Caco-2 (cell line): Measurements from ENCODE around the gene VSX2. TPM values are rescaled to one million over a fixed set of nuclear protein-coding genes. Genes with fewer than 3 reads are reported as not detected.

Experiments
- BruUV-seq: library from RNA; stranded (reverse); fragments of 400-500 nt; replicated peaks from 2 replicates; lab custom pipeline; 2021; lab: Mats Ljungman, UMichigan
- CTCF ChIA-PET: fragments of 300-600 bp; sonication (Branson Sonifier 250); formaldehyde crosslinking; loops from one replicate; lab custom pipeline; 2022; ENCODE audit warnings: antibody characterized with exemption; lab: Charles Lee
- POLR2A ChIA-PET: fragments of 300-600 bp; sonication (Branson Sonifier 250); formaldehyde crosslinking; loops from one replicate; lab custom pipeline; 2022; ENCODE audit warnings: antibody characterized with exemption; lab: Charles Lee
- DNase-seq, 2 experiments: peaks; one replicate each; pipeline versions ENCODE4 v3.0.0 to v3.0.0-alpha.2; 2020 to 2022
- H3K27me3 ChIP-seq: replicated peaks from 2 replicates; pipeline ENCODE4 v1.6.0; 2011; ENCODE audit warnings: low read length; ENCODE audit not compliant: control insufficient read depth, insufficient read depth
- H3K36me3 ChIP-seq: 2 replicates; pipeline ENCODE4 v1.5.1; 2011; ENCODE audit warnings: low read length; ENCODE audit not compliant: control insufficient read depth, insufficient read depth
- H3K4me1 ChIP-seq: fragments of 250-450 bp; sonication (Bioruptor Pico); 2 replicates; pipeline ENCODE4 v1.5.1; 2020; ENCODE audit warnings: mild to moderate bottlenecking
- H3K4me3 ChIP-seq: 2 replicates; pipeline ENCODE4 v1.5.1; 2011; ENCODE audit warnings: low read depth, mild to moderate bottlenecking, control low read depth, low read length
- H3K9me3 ChIP-seq: fragments of 250-450 bp; sonication (Bioruptor Pico); 2 replicates; pipeline ENCODE4 v1.5.1; 2020; ENCODE audit warnings: mild to moderate bottlenecking, moderate library complexity
- H3K27ac Mint-ChIP-seq: one replicate; pipeline ENCODE4 v1.8.0; 2022; ENCODE audit warnings: mixed read lengths; ENCODE audit not compliant: unreplicated experiment
- H3K27me3 Mint-ChIP-seq: one replicate; pipeline ENCODE4 v1.8.0; 2022; ENCODE audit warnings: mixed read lengths; ENCODE audit not compliant: insufficient read depth, unreplicated experiment
- H3K36me3 Mint-ChIP-seq: one replicate; pipeline ENCODE4 v1.8.0; 2022; ENCODE audit warnings: mild to moderate bottlenecking, mixed read lengths; ENCODE audit not compliant: insufficient read depth, unreplicated experiment
- H3K4me1 Mint-ChIP-seq: one replicate; pipeline ENCODE4 v1.8.0; 2022; ENCODE audit warnings: low read depth, mixed read lengths; ENCODE audit not compliant: unreplicated experiment
- H3K4me3 Mint-ChIP-seq: one replicate; pipeline ENCODE4 v1.8.0; 2022; ENCODE audit warnings: mild to moderate bottlenecking, moderate library complexity, mixed read lengths; ENCODE audit not compliant: unreplicated experiment
- H3K9me3 Mint-ChIP-seq: one replicate; pipeline ENCODE4 v1.8.0; 2022; ENCODE audit warnings: mixed read lengths; ENCODE audit not compliant: unreplicated experiment
- CTCF ChIP-seq, 2 experiments: fragments of 200-600 bp in 1 of 2; IDR thresholded peaks; 1 replicate in 1 of 2; 2 replicates in 1 of 2; pipeline versions ENCODE4 v1.5.1 to v1.8.0; 2011 to 2022; ENCODE audit warnings: antibody characterized with exemption in 1 of 2, control low read depth in 1 of 2, inconsistent platforms in 1 of 2, low read depth in 1 of 2, low read length in 1 of 2, mild to moderate bottlenecking in 1 of 2, moderate library complexity in 1 of 2; ENCODE audit not compliant: insufficient read depth in 1 of 2, severe bottlenecking in 1 of 2, unreplicated experiment in 1 of 2
- intact Hi-C: fragments of 100-400 bp; cut with micrococcal nuclease; formaldehyde crosslinking; loops from one replicate; pipeline ENCODE4 v1.10.0; 2022; ENCODE audit not compliant: unreplicated experiment
- total RNA-seq: library from RNA; stranded (reverse); gene quantifications from 2 replicates; pipeline ENCODE4 v1.2.3, GENCODE V29; 2022

The VSX2 gene
- total RNA-seq, 1 experiment from 2014 or later: not detected

GRCh38 chr14:74296037-74296467 is 56.8 kb downstream of the VSX2 start:
- Mint-ChIP-seq H3K27ac (no peak overlapping the region), H3K27me3 (no peaks in the 10 kb centered on the region), H3K4me3 (no peak overlapping the region), H3K9me3 (no peaks in the 10 kb centered on the region), H3K36me3 (peaks cover 26% of the 10 kb centered on the region), H3K4me1 (no peaks in the 10 kb centered on the region)
- no peak for TF ChIP-seq CTCF (IDR thresholded peaks at IDR 0.05; ENCODE audit: insufficient read depth in 1 of 2, low read depth in 1 of 2, low read length in 1 of 2, severe bottlenecking in 1 of 2, unreplicated experiment in 1 of 2)
- ChIA-PET CTCF (interaction anchor here (0.6 kb wide), 1 partner anchor 38 kb away, joined by 3 read pairs; no protein-coding TSS in a partner anchor), POLR2A (no interaction called here)
- no TSS peak for BruUV-seq
- peaks cover 8% of the 10 kb centered on the region for H3K36me3 ChIP-seq
- no peak overlapping the region for H3K4me3 ChIP-seq
- intact Hi-C loops: no loop called here
- no peaks in the 10 kb centered on the region for H3K9me3 ChIP-seq
- H3K27me3 ChIP-seq: no peaks in the 10 kb centered on the region
- no peak for DNase-seq
- no peaks in the 10 kb centered on the region for H3K4me1 ChIP-seq

- TF ChIP-seq CTCF (IDR thresholded peaks at IDR 0.05; ENCODE audit: insufficient read depth in 1 of 2, low read depth in 1 of 2, low read length in 1 of 2, severe bottlenecking in 1 of 2, unreplicated experiment in 1 of 2): no peak
- BruUV-seq: no TSS peak
- H3K27ac Mint-ChIP-seq: no peak overlapping the region
Observed at GRCh38 chr14:74297986-74298385, 58.7 kb downstream of the VSX2 start.

GRCh38 chr14:74299061-74299545 is 59.9 kb downstream of the VSX2 start:
- Histone ChIP-seq H3K9me3 (no peaks in the 10 kb centered on the region), H3K4me1 (0 out of 2 replicates have a peak, but pooled peaks cover 3% of the 10 kb centered on the region), H3K27me3 (no peaks in the 10 kb centered on the region), H3K36me3 (peaks cover 8% of the 10 kb centered on the region), H3K4me3 (no peak overlapping the region)
- Mint-ChIP-seq H3K9me3 (no peaks in the 10 kb centered on the region), H3K36me3 (peaks cover 45% of the 10 kb centered on the region), H3K27me3 (no peaks in the 10 kb centered on the region), H3K27ac (no peak overlapping the region), H3K4me1 (no peaks in the 10 kb centered on the region), H3K4me3 (no peak overlapping the region)
- ChIA-PET POLR2A (no interaction called here), CTCF (no interaction called here)
- BruUV-seq: no TSS peak
- DNase-seq: no peak
- no peak for TF ChIP-seq CTCF (IDR thresholded peaks at IDR 0.05; ENCODE audit: insufficient read depth in 1 of 2, low read depth in 1 of 2, low read length in 1 of 2, severe bottlenecking in 1 of 2, unreplicated experiment in 1 of 2)
- intact Hi-C loops: no loop called here

More at GRCh38 chr14:74297986-74298385, 58.7 kb downstream of the VSX2 start:
- H3K4me1 ChIP-seq: no peaks in the 10 kb centered on the region
- intact Hi-C loops: no loop called here
- no peak overlapping the region for H3K4me3 Mint-ChIP-seq
- no peak for DNase-seq
- no peak overlapping the region for H3K4me3 ChIP-seq
- no peaks in the 10 kb centered on the region for H3K9me3 Mint-ChIP-seq
- peaks cover 45% of the 10 kb centered on the region for H3K36me3 Mint-ChIP-seq
- no peaks in the 10 kb centered on the region for H3K27me3 ChIP-seq
- CTCF ChIA-PET: no interaction called here
- POLR2A ChIA-PET: no interaction called here
- H3K27me3 Mint-ChIP-seq: no peaks in the 10 kb centered on the region
- no peaks in the 10 kb centered on the region for H3K4me1 Mint-ChIP-seq
- peaks cover 8% of the 10 kb centered on the region for H3K36me3 ChIP-seq
- H3K9me3 ChIP-seq: no peaks in the 10 kb centered on the region
